RCC 7860 (cell line): ENCODE data around the gene RITA1.

Experiments used
- DNase-seq: peaks from one replicate; pipeline ENCODE4 v3.0.0-alpha.2; 2015; ENCODE audit warnings: low spot score
- FAIRE-seq: peaks from 2 replicates; lab custom pipeline; 2012; peaks lifted over from hg19 to GRCh38; lab: Jason Lieb, UNC

RITA1 gene

DNA sequence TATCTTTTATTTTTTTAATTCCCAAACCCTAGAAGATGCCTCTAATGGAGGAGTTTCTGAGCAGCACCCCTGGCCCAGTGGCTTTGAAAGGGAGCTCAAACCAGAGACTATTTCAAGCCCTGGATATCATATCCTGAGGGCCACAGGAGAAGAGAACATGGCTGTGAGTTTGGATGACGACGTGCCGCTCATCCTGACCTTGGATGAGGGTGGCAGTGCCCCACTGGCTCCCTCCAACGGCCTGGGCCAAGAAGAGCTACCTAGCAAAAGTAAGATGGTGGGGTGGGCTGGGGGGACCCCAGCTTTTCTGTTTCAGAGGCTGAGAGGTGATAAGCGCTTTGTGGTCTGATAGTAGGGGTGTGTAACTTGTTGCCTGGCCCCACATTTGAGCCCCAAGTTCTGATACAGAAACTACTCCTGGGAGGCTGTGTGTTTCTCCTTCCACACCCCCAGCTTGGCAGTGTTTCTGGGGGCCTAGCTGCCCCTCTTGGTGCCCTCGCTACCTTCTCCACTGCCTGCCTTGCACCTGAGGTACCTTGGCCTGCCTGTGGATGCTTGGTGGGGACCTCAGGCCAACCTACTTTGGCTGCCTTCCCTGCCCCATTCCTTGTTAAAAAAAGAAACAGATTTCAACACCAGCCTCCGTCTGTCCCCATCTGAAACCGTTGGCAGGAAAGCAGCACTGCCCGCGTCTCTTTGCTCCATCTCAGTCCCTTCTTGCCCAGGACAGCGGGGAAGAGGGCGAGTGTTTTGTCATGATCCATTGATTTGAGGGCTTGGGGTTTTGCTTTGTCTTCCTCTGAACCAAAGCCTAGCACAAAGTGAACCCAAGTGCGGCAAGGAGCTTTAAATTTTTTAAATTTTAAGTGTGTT lies 41.4 kb downstream of the RITA1 start:
- FAIRE-seq (no peak), DNase-seq (no peak)

DNA sequence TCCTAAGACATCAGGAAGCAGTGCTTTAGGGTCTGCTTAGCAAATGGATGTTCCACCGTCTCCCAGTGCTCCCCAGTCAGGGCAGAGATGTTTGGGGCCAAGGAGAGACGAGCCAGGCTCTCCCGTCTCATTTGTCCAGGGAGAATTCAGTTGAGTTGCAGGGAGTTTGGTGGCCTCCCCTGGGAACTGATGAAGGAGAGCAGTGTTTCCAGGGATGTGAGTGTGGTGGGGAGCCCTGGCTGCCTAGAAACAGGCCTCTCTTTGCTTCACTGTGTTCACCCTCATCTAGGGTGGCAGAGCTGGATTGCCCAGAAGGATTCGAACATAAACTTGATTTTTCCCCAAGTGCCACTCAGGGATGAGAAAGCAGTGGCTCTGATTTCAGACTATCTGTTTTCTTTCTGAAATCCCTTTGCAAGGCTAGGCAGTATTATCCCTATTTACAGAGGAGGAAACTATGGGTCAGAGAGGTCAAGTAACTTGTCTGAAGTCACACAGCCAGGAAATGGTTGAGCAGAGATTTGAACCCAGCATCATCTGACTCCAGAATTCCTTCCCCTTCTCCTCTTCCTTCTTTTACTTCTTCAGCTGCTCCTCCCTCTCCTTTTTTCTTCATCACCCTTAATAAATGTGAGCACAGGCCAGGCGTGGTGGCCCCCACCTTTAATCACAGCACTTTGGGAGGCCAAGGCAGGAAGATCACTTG lies 42.3 kb downstream of the RITA1 start:
- no peak for DNase-seq
- FAIRE-seq, result no peak

DNA sequence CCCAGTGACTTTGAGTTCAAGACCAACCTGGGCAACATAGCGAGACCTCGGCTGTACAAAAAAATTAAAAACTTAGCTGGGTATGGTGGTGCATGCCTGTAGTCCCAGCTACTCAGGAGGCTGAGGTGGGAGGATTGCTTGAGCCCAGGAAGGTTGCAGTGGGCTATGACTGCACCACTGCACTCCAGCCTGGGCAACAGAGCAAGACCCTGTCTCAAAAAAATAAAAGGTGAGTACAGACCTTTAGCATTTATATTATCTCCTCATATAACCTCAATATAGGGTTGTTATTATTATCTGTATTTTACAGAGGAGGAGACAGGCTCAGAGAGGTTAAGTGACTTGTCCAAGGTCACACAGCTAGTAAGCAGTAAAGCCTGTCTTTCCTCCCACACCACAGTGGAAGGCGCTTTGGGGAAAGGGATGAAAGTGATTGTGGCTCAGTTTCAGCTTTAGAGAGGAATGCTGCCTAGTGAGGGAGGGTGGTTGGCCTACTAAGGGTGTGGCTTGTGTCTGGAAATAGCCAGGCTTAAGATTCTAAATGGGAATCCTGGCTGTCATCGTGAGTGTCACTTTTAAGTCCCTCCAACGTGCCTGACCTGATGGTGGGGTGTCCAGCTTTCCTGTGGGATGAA lies 43.0 kb downstream of the RITA1 start:
- DNase-seq (no peak), FAIRE-seq (no peak)

DNA sequence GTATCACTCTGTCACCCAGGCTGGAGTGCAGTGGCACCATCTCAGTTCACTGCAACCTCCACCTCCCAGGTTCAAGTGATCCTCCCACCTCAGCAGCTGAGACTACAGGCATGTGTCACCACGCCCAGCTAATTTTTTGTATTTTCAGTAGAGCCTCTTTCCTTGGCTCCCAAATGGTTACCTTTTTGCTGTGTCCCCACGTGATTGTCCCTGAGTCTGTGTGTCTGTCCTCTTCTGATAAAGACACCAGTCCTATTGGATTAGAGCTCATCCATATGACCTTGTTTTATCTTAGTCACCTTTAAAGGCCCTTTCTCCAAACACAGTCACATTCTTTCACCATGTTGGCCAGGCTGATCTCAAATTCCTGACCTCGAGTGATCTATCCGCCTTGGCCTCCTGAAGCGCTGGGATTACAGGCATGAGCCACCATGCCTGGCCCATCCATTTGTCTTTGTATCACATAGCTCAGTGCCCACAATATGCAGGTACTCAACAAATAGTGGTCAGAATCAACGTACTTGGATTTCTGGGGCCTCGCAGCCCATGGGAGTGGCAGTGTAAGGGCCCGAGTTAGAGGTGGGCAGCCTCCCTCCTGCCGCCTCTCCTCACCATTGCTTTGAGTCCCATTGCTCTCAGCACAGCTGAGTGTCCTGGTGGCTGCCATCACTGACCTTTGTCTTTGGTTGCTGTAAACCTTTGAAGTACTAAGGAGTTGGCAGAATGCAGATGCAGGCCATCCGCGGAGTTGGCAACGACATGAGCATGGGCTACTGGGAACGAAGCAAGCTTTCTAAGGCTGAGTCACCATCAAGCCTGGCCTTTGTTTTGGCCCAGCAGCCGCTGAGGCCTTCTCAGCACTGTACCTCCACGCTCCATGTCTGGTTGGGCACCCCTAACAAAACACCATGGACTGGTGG lies 45.1 kb downstream of the RITA1 start:
- peak; percentile 50 for DNase-seq
- FAIRE-seq, result no peak

DNA sequence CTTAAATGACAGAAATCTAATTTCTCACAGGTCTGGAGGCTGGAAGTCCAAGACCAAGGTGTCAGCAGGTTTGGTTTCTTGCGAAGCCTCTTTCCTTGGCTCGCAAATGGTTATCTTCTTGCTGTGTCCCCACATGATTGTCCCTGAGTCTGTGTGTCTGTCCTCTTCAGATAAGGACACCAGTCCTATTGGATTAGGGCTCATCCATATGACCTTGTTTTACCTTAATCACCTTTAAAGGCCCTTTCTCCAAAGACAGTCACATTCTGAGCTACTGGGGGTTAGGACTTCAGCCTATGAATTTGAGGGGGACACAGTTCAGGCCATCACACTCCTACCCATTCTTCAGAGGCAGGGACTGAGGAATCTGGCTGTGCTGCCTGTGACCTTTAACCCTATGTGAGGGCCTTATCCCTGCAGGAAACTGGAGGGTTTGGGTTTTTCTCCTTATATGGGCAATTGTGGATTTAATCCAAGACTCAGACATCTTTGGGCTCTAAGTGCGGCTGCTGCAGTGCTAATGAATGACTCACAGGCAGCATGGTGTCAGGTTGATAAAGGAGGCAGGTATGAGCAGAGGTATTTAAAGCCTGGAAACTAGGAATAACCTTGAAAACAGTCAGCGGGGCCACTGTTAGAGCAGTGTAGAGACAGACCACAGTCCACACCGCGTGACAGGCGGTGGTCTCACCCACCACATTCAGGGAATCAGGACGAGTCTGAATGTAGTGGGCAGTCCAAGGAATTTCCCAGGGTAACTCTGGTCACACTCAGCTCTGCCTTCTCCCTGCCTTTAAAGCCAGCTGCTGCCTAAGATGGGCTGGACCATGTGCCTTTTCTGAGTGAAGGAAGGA lies 45.9 kb downstream of the RITA1 start:
- DNase-seq (peak; percentile 88), FAIRE-seq (peak; percentile 14)

DNA sequence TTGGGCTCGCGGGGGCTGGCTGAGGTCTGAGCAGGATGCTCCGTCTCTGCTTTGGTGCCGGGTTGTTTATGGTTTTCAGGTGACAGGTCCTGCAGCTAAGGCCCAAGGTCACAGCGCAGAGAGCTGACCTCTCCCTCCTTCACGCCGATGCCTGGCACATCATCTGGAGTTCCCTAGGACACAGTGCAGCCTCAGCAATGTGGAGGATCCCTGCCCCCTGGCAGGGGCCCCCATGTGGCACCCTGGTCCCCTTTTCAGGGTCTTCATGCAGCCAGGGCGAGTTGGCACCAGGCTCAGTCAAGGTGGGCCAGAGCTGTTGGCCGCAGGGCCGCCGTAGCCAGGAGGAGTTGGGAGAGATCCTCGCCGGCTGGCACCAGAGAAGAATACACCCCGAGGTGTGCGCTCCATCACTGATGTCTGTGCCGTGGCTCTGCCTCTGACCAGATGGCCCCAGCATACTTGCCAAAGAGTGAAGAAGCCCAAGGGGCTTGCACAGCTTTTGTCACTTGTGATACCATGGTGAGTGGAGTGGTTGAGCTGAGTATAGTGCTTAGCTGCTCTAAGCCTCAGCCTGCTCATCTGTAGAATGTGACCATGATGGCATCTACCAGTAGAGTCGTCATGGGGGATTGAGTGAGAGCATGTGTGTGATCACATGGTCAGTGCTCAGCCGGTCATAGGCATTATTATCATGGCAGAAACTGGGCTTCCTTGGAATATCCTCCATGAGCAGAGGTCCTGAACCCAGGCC lies 46.7 kb downstream of the RITA1 start:
- FAIRE-seq, result no peak
- DNase-seq, result no peak

DNA sequence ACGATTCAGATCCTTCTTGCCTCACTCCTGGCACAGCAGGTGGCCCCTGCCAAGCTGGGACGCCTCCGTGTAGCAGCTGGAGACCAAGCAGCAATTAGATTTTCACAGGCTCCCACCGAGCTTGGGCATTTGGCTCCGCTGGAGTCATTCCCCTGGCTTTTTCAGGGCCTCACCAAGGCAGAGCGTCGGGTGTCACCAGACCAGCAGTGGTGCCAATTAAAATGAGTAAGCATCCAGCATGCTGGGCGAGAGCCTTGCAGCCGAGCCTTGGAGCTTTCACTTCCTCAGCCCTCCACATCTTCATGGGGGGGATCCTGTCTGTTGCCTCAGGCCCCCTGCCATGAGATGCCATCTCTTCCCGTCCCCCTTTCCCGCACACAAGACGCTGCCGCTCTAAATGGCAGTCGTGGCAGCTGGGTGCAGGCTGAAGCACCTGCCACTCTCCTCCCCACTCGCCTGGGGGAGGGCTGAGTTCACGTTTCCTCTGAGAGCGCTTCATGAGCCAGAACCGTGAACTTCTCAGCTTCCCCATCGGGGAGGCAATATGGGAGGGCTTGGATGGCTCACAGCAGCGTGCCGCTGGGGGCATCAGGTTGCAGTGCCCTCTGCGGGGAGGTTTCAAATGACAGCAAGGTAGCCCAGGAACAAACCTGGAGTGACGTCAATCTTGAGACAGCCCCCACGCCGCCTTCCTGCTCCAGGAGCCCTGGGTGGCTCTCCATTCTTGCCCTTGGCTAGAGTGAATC lies 47.5 kb downstream of the RITA1 start:
- FAIRE-seq (no peak), DNase-seq (no peak)

DNA sequence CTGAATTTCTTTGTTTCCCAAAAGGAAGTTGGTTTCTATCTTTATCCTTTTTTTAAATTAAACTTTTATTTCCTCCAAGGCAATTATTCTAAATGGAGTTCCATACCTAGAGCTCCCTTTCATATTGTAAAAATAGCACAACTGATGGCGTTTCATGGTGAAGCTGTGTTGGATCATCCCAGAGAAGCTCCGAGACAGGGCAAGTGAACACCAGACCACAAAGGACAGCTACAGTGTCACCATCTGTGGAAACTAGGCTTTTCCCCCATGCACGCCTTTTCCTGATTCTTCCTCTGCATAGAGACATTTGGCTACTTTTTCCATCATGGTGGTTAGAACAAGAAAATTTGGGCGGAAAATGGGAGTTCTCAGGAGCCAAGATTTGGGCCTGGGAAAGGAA lies 48.4 kb downstream of the RITA1 start:
- FAIRE-seq, result no peak
- DNase-seq, result no peak

DNA sequence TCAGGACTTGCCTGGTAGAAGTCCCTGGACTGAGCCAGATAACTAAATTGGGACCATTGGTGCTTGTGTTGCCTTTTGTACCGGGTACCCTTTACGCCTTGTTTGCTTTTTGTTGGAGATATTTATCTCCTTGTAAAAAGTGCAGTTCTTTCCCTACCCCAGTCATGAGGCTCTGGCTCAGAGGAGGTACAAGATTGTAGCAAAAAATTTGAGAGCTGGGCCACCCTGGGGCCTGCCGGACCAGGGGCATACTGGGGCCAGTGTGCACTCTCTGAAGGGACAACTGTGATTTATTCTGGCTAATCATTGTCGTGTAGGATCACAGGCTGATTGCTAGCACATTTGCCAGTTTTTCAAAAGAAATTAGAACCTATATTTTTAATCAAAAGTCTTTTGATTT lies 49.0 kb downstream of the RITA1 start:
- DNase-seq (no peak), FAIRE-seq (no peak)

DNA sequence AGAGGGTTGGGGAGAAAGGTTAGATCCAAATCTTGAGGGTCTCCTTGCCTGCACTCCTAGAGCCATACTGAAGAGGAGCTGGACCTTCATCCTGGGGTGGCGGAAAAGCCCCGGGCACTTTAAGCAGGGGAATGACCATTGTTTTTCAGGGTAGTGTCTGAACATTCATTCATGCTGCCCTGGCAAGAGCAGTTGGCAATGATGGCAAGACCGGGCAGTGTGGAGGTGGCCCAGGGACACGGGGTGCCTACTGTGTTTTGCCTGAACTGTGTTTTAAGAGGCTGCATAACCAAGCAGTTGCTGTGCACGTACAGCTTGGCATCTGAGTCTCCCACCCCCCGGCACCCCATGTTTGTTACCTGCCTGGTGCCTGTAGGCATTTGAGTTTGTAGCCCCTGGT lies 50.5 kb downstream of the RITA1 start:
- DNase-seq (no peak), FAIRE-seq (no peak)

DNA sequence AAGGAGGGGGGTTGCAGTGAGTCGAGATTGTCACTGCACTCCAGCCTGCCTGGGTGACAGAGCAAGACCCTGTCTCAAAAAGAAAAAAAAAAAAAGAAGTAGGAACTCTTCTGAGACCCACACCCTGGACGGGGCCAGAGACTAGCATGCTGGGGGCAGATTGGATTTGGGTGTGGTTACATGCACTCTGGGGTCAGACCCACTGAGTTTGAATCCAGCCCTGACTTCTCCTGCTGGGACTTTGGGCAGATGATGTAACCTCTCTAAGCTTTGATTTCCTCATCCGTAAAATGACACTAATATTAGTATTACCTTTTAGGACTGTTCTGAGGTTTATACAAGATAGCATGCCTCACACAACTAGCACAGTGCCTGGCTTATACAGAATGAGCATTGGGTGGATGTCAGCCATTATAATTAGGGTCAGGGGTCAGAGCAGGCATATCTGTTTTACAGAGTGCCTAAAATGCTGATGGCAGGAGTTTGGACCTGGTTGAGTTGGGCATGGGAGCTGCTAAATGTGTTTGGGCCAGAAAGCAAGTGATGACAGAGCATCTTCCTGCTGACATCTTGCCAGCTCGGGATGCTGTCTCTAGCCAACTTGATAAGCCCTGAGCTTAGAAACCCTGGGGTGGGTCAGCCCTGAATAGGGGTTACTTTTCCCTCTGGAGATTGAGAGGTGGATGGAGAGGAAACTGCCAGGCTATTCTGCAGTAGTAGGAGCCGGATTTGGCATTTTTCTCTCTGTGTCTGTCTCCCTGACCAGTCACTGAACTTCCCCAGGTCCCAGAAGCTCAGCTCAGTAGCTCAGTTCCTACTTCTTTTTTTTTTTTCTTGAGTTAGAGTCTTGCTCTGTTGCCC lies 51.2 kb downstream of the RITA1 start:
- FAIRE-seq (no peak), DNase-seq (no peak)

DNA sequence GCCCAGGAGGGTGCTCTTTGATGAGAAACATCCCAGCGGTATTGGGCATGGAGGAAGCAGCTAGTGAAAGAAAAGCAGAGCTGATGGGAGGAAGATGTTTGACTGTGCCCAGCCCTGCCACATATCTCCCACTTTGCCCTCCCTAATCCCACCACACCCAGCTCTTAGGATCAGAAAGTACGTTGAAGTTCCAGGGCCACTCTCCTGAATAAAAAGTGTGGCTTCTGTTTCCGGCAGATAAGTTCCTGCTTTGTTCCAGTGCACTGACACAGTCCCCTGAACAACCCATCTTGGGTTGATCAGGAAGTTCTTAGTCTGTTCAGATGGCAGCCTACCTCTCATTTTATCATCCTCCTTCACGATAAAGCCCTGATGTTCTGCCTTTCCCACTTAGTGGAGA lies 52.2 kb downstream of the RITA1 start:
- no peak for FAIRE-seq
- DNase-seq, result no peak

DNA sequence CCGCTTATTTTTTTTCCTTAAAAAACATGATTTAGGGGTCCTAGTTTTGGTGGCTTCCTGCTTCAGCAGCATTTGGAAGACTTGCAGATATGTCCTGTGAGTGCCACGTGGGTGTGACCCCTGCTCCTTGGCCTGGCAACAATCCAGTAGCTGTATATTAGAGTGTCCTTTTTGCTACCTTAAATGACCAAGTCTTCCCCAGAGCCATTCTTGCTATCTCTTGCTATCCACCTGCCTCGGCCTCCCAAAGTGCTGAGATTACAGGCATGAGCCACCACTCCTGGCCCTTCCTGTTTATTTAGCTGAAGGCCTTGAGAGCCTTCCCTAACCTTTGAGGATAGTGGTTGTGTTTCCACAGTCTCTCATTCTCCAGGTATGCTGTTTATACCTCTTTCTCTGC lies 52.8 kb downstream of the RITA1 start:
- DNase-seq (no peak), FAIRE-seq (no peak)

DNA sequence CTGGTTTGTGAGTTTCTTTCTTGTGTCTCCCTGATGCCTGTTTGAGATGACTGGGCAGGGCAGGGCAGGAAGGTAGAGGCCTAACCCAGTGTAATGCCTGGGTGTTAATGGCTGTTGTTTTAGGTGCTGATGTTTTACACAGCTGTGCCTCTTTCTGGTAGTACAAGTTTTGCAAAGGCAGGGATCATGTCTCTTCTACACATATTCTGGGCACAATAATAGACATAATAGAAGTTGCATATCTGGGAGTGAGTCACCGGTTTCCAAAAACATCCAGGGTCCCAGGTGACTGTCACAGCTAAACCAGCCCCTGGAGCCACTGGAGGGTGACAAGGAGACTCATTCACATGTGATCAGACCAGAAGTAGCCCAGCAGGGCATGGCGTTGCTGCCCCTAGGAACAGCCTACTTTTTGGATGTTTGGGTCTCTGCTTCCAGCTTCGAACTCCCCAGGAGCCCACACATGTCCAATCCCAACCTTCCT lies 53.8 kb downstream of the RITA1 start:
- no peak for FAIRE-seq
- DNase-seq, result peak; percentile 28

DNA sequence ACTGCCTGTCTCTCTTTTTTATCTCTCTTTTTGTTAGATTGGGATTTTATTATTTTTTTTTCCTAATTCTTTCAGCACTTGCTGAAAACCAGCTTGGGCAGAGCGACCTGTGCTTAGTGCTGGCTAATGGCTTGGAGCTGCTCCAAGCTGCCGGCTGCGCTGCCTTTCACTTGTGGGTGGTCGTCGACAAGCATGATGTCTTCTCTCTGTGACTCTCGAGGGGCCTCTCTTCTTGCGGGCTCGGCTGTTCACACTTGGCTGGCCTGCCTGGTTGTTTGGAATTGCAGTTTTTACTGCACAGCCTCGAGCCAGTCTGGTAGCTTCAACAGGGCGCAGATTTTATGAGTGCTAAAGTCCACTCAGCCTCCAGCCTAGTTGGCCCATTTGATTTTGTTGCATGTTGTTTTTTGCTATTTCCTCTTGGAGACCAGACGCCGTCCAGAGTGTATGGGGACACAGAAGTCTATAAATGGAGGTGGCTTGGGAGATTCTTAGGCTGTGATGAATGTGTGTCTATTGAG lies 54.4 kb downstream of the RITA1 start:
- no peak for DNase-seq
- FAIRE-seq, result no peak

DNA sequence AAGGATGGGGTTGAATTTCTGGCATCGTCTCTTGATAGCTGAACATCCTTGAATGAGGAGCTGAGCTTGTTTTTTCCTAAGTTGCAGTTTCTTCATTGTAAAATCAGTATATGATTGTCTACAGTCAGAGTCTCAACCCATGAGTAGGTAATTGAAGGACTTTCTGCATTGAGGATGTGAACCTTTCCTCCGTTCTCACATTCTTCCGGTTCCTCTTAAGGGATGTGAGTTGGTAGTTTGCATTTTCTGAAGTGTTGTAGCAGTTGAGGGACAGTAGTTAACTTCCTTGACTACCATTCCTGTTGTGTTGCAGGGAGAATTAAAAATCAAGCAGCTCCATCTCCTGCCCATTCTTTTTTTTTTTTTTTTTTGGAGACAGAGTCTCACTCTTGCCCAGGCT lies 54.9 kb downstream of the RITA1 start:
- no peak for DNase-seq
- FAIRE-seq, result no peak
